H1 (cell line): ENCODE data around the gene SLC39A7. TPM values are rescaled to one million over a fixed set of nuclear protein-coding genes. Genes with fewer than 3 reads are reported as not detected.

Experiments used
- CBX5 ChIP-seq: fragments of 300-800, 300-1000 bp; sonication (generic); IDR thresholded peaks from 2 replicates; pipeline ENCODE4 v1.7.1; 2016; ENCODE audit warnings: antibody characterized with exemption, low read length, low read depth
- EZH2 ChIP-seq: fragments of 200-600 bp; sonication (generic); IDR thresholded peaks from 2 replicates; pipeline ENCODE4 v1.7.1; 2012; ENCODE audit warnings: low read depth, mild to moderate bottlenecking, moderate library complexity, low read length, inconsistent platforms; ENCODE audit not compliant: severe bottlenecking
- JUND ChIP-seq: IDR thresholded peaks from 2 replicates; pipeline ENCODE4 v1.6.1; 2011; ENCODE audit warnings: mild to moderate bottlenecking, improper control_type of control experiment, low read length
- KDM1A ChIP-seq: fragments of 200-600, 300-600 bp; sonication (generic); IDR thresholded peaks from 2 replicates; pipeline ENCODE4 v1.7.1; 2016; ENCODE audit warnings: mild to moderate bottlenecking, low read length, borderline replicate concordance
- PHF8 ChIP-seq: fragments of 200-600 bp; sonication (generic); conservative IDR thresholded peaks from 2 replicates; pipeline ENCODE4 v1.7.1; 2012; ENCODE audit warnings: low read depth, mild to moderate bottlenecking, inconsistent platforms, low read length, moderate library complexity
- RFX5 ChIP-seq: IDR thresholded peaks from 2 replicates; pipeline ENCODE4 v1.6.1; 2011; ENCODE audit warnings: low read depth, low read length, improper control_type of control experiment, borderline replicate concordance
- SP2 ChIP-seq: IDR thresholded peaks from 2 replicates; pipeline ENCODE4 v1.6.1; 2012; ENCODE audit warnings: mild to moderate bottlenecking, low read length, inconsistent platforms
- SP4 ChIP-seq: IDR thresholded peaks from 2 replicates; pipeline ENCODE4 v1.6.1; 2012; ENCODE audit warnings: low read length, inconsistent platforms
- YY1 ChIP-seq: IDR thresholded peaks from 2 replicates; pipeline ENCODE4 v1.6.1; 2011; ENCODE audit warnings: low read depth, mild to moderate bottlenecking, low read length
- polyA plus RNA-seq, 7 experiments: library from polyadenylated mRNA; depleted of rRNA in 3 of 7; stranded (reverse) in 5 of 7; unstranded in 2 of 7; fragments of >200 nt in 5 of 7; fragments of 200-250 nt in 2 of 7; gene quantifications; 1 replicate in 5 of 7; 2 replicates in 1 of 7; 4 replicates in 1 of 7; pipeline versions ENCODE4 v1.2.1 to v1.2.3, GENCODE V29; 2011 to 2013; ENCODE audit warnings: missing spikeins in 2 of 7, mixed read lengths in 2 of 7
- total RNA-seq: library from RNA; stranded (reverse); fragmentation: NEBNext Ultra II Directional; extraction: Animal tissue kit (Norgen Biotek cat#: 25700); gene quantifications from 2 replicates; pipeline ENCODE4 v1.2.1, GENCODE V29; 2021
- TF ChIP-seq, protein P1 (sequence below): IDR thresholded peaks from 2 replicates; pipeline ENCODE4 v1.6.1; 2012; ENCODE audit warnings: inconsistent platforms
- TF ChIP-seq, protein P2 (sequence below): IDR thresholded peaks from 2 replicates; pipeline ENCODE4 v1.6.1; 2011; ENCODE audit warnings: low read length, improper control_type of control experiment

SLC39A7 gene
- total and polyA plus RNA-seq, 2 of the 8 experiments (the other 6 are each of a cell fraction or from before 2014, with no cell fraction given), result 63.3 to 123 TPM

DNA sequence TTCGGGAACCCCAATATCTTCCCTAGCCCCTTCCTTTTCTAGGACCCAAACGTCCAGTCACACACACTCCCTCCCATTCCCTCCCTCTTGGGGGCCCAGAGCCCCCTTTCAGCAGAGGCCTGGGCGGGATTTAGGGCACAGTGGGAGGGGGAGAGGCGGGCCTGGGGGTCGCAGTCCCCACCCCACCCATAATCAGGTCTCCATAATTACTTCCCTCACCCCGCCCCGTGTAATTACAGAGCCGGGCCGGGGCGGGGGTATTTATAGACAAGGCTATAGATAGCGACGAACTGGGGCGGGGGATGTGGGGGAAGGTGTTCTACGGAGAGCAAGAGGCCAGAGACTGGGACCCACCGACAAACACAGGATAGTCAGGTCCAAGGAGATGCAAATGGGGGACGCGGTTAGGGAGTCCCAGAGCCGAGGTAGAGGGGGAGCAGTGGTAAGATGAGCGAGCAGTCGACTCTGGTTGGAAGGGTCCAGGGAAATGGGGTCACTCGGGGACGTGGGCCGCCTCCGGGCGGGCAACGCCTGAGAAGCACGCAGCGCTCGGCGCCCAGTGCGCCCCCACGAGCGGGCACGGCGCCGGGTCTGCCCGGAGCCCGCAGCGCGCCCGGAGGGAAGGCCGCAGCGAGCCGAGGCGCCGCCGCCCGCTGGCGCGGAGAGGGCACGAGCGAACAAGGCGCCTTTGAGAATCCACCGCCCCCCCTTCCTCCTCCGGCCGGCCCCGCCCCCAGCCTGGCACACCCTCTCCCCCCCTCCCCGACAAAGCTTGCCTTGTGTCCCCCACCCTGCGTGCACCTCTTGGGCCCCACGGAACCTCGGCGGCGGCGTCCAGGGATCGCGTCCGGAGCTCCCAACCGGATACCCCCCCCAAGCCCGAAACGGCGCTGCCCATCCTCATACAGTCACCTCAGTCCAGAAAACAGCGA lies 7.7 kb upstream of the SLC39A7 start (continued):
- no peak for TF ChIP-seq EZH2
- TF ChIP-seq SP4, result no peak
- TF ChIP-seq CBX5, result no peak
- TF ChIP-seq PHF8, result no peak
- no peak for TF ChIP-seq YY1
- TF ChIP-seq, protein P1, sequence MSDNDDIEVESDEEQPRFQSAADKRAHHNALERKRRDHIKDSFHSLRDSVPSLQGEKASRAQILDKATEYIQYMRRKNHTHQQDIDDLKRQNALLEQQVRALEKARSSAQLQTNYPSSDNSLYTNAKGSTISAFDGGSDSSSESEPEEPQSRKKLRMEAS, result no peak
- no peak for TF ChIP-seq RFX5
- TF ChIP-seq SP2, result no peak
- TF ChIP-seq, protein P2, sequence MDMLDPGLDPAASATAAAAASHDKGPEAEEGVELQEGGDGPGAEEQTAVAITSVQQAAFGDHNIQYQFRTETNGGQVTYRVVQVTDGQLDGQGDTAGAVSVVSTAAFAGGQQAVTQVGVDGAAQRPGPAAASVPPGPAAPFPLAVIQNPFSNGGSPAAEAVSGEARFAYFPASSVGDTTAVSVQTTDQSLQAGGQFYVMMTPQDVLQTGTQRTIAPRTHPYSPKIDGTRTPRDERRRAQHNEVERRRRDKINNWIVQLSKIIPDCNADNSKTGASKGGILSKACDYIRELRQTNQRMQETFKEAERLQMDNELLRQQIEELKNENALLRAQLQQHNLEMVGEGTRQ, result no peak
- TF ChIP-seq JUND, result no peak
- no peak for TF ChIP-seq KDM1A
